ENCODE data around the gene ASPRV1. TPM values are rescaled to one million over a fixed set of nuclear protein-coding genes. Genes with fewer than 3 reads are reported as not detected.
"Not testable (repeated sequence)": the region's sequence is repeated elsewhere in the genome, so short reads cannot be mapped to it uniquely, and the experiment has no call there.

ASPRV1 gene
- total and polyA plus RNA-seq, 10 donors = 1.2 to 5.3 (median 3.5) TPM

DNA sequence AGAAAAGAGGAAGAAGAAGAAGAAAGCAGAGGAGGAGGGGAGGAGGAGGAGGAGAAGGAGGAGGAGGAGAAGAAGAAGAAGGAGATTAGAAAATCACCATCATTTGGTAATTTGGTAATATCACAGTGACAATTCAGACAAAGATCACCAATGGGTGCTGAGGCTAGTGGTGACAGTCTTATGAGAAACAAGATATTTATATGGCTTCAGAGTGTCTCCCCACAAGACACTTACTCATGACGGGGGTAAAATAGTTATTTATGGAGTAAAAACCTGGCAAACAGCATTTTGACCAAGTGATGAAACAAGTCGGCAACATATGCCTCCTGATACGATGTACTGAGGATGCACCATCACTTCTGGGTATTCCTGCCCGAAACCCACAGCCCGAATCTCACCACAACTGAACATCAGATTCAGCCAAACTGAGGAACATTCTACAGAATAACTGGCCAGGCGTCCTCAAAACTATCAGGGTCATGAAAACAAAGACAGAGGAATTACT is 4.9 kb downstream of the ASPRV1 start:
- 85 to 98% (median 87%) methylated on average over 6 of the region's 6 CpGs for WGBS, 5 donors
- no peak for DNase-seq
- peaks cover 0 to 29% (median 0%) of the 10 kb centered on the region in 6 donors for H3K4me1 ChIP-seq
- no peaks in the 10 kb centered on the region for H3K9me3 ChIP-seq
- H3K36me3 ChIP-seq = no peaks in the 10 kb centered on the region
- TF ChIP-seq CTCF (IDR thresholded peaks at IDR 0.05 in 8 of 11, conservative IDR thresholded peaks at IDR 0.05 in 3 of 11) (no peak), POLR2A (IDR thresholded peaks at IDR 0.05) (no peak), POLR2AphosphoS5 (IDR thresholded peaks at IDR 0.05) (no peak)
- peak overlapping the region in 5 of 8 donors; percentile 9 to 83 (median 61) for H3K27ac ChIP-seq
- no peak overlapping the region for H3K4me3 ChIP-seq
- H3K27me3 ChIP-seq (replicated peaks in 1 of 7) = no peaks in the 10 kb centered on the region
- intact Hi-C loops (cut with DNase I; ENCODE audit: low total_unique reads) = no loop called here

DNA sequence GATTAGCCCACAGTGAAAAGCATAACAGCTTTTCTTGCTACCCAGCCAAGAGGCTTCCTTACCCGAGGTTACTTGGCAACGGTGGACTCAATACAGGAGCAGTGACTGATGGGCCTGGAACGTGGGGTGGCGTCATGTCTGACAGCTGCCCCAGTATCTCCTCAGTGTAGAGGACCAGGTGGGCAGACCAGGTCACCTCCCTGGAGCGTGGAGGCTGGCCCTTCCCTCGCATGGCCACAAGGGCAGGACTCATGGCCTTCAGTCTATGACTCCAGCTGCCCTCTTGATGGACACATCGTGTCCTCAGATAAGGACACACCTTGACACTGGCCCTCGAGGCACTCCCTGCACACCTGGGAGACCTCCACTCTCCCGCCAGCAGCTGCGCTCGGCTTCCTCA is 6.4 kb downstream of the ASPRV1 start:
- H3K27me3 ChIP-seq (replicated peaks in 1 of 7) = no peaks in the 10 kb centered on the region
- no peaks in the 10 kb centered on the region for H3K36me3 ChIP-seq
- no peaks in the 10 kb centered on the region for H3K9me3 ChIP-seq
- intact Hi-C loops (cut with DNase I; ENCODE audit: low total_unique reads) = no loop called here
- no peak for DNase-seq
- H3K4me3 ChIP-seq = no peak overlapping the region
- 82 to 91% (median 88%) methylated on average over 10 to 11 of the region's 11 CpGs for WGBS, 5 donors
- H3K4me1 ChIP-seq = peaks cover 0 to 29% (median 0%) of the 10 kb centered on the region in 6 donors
- H3K27ac ChIP-seq = peak overlapping the region in 3 of 8 donors; percentile 8 to 83 (median 15)
- no peak for TF ChIP-seq POLR2A (IDR thresholded peaks at IDR 0.05)
- TF ChIP-seq CTCF (IDR thresholded peaks at IDR 0.05 in 8 of 11, conservative IDR thresholded peaks at IDR 0.05 in 3 of 11) = no peak
- TF ChIP-seq POLR2AphosphoS5 (IDR thresholded peaks at IDR 0.05) = no peak

- DNase-seq = no peak
- Histone ChIP-seq H3K4me3 (no peak overlapping the region), H3K9me3 (no peaks in the 10 kb centered on the region), H3K27ac (peak overlapping the region in 2 of 8 donors; percentile 15 to 83), H3K36me3 (no peaks in the 10 kb centered on the region), H3K4me1 (peaks cover 0 to 33% (median 0%) of the 10 kb centered on the region in 6 donors), H3K27me3 (replicated peaks in 1 of 7) (no peaks in the 10 kb centered on the region)
- TF ChIP-seq CTCF (IDR thresholded peaks at IDR 0.05 in 8 of 11, conservative IDR thresholded peaks at IDR 0.05 in 3 of 11) (no peak), POLR2AphosphoS5 (IDR thresholded peaks at IDR 0.05) (no peak), POLR2A (IDR thresholded peaks at IDR 0.05) (no peak)
- WGBS, 5 donors = 89 to 95% (median 92%) methylated on average over 1 of the region's 1 CpG
- intact Hi-C loops (cut with DNase I; ENCODE audit: low total_unique reads) = no loop called here
Observed at GRCh38 chr2:69954084-69954483, 7.3 kb downstream of the ASPRV1 start.

DNA sequence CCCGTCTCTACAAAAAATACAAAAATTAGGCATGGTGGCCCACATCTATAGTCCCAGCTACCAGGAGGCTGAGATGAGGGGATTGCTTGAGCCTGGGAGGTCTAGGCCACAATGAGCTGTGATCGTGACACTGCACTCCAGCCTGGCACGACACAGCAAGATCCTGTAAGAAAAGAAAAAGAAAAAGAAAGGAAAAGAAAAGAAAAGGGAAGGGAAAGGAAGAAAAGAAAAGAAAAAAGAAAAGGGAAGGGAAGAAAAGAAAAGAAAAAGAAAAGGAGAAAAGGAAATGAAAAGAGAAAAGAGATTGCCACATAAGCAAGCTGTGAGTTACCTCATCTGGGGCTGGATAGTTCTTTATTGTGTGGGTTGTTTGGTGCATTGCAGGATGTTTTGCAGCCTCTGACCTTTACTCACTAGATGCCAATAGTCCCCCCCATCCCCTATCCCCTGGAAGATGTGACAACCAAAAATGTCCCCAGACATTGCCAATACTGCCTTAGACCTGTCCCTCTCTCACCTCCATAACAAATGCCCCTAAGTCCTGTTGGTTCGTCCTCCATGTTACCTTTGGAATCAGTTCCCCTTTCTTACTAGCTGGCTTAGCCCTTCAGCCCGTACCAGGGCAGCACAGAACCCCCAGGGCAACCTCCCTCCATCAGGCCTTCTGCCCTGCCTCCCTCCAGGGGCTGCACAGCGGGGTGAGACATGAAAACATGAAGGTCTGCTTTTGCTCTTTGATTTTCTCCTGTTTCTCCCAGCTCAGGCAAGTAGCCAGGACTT is 8.9 kb downstream of the ASPRV1 start:
- WGBS, 5 donors = 71 to 89% (median 77%) methylated on average over 6 of the region's 6 CpGs
- Histone ChIP-seq H3K27me3 (replicated peaks in 1 of 7) (peaks cover 0 to 6% (median 0%) of the 10 kb centered on the region in 7 donors), H3K27ac (peak overlapping the region in 7 of 8 donors; percentile 8 to 83 (median 45)), H3K36me3 (no peaks in the 10 kb centered on the region), H3K4me1 (peaks cover 0 to 46% (median 1%) of the 10 kb centered on the region in 6 donors), H3K9me3 (no peaks in the 10 kb centered on the region), H3K4me3 (peak overlapping the region in 1 of 8 donors; percentile 32)
- intact Hi-C loops (cut with DNase I; ENCODE audit: low total_unique reads) = no loop called here
- TF ChIP-seq CTCF (IDR thresholded peaks at IDR 0.05 in 8 of 11, conservative IDR thresholded peaks at IDR 0.05 in 3 of 11) = no peak
- TF ChIP-seq POLR2A (IDR thresholded peaks at IDR 0.05) = no peak
- no peak for TF ChIP-seq POLR2AphosphoS5 (IDR thresholded peaks at IDR 0.05)
- no peak for DNase-seq

- H3K27me3 ChIP-seq (replicated peaks in 1 of 7); H3K9me3 ChIP-seq; H3K4me3 ChIP-seq; H3K36me3 ChIP-seq; H3K27ac ChIP-seq; intact Hi-C loops (cut with DNase I; ENCODE audit: low total_unique reads); DNase-seq: not testable (repeated sequence)
- peaks cover 4 to 54% (median 16%) of the 10 kb centered on the region in 6 donors for H3K4me1 ChIP-seq
- 88 to 96% (median 91%) methylated on average over 3 of the region's 3 CpGs for WGBS, 5 donors
Observed at GRCh38 chr2:69950671-69951070, 10.8 kb downstream of the ASPRV1 start.

Data from spleen (tissue), 11 donors.